ENCODE results near the gene COMMD7. TPM values are rescaled to one million over a fixed set of nuclear protein-coding genes. Genes with fewer than 3 reads are reported as not detected.

The COMMD7 gene
- total and polyA plus RNA-seq, 9 of the 15 experiments (the other 6 are each of a cell fraction or from before 2014, with no cell fraction given), result 11.9 to 69.1 (median 34.7) TPM

- Histone ChIP-seq H3K9me1 (ENCODE audit: control insufficient read depth, insufficient read depth, low read length) (no peaks in the 10 kb centered on the region), H3K27ac (ENCODE audit: extremely low read depth, low read depth, low read length) (peak overlapping the region; percentile 78), H3K4me1 (replicated peaks in 1 of 2; ENCODE audit: control insufficient read depth in 2 of 2, insufficient read depth in 2 of 2, low read length in 2 of 2) (peaks cover 18 to 28% of the 10 kb centered on the region in 2 experiments), H4K20me1 (replicated peaks; ENCODE audit: control insufficient read depth, insufficient read depth, low read length) (no peaks in the 10 kb centered on the region), H3K79me2 (ENCODE audit: control insufficient read depth, insufficient read depth, low read length) (no peaks in the 10 kb centered on the region), H3K4me2 (ENCODE audit: insufficient read depth, low read length) (0 out of 2 replicates have a peak overlapping the region, but pooled peaks have one; percentile 77), H3K36me3 (ENCODE audit: control insufficient read depth, insufficient read depth, low read length) (no peaks in the 10 kb centered on the region), H3K9me3 (replicated peaks; ENCODE audit: control insufficient read depth, insufficient read depth, low read depth, low read length) (no peaks in the 10 kb centered on the region; the same call in 1 of the 2 replicates), H3K27me3 (ENCODE audit: control insufficient read depth in 2 of 2, insufficient read depth in 2 of 2, low read length in 2 of 2) (no peaks in the 10 kb centered on the region), H3K4me3 (no peak overlapping the region), H3K9ac (ENCODE audit: insufficient read depth in 1 of 2, low read depth in 2 of 2, low read length in 2 of 2) (peak overlapping the region; percentile 53 to 79), H2AFZ (ENCODE audit: low read depth, low read length) (peak overlapping the region; percentile 93)
- TF ChIP-seq SFPQ (IDR thresholded peaks at IDR 0.05; ENCODE audit: low read depth, low read length) (no peak), DMBX1 (CRISPR knock-in tag; IDR thresholded peaks at IDR 0.05; ENCODE audit: borderline replicate concordance) (0 out of 2 replicates have a peak, but pooled peaks have one; percentile 0)
- FAIRE-seq (no peak), ATAC-seq (no peak), DNase-seq (ENCODE audit: extremely low read depth in 1 of 4, low spot score in 3 of 4) (peak in 1 of 4 experiments; percentile 16)
- ChIA-PET POLR2A (interaction anchor here (0.6 to 1.5 kb wide), 5 partner anchors 17 to 146 kb away, joined by 3 to 6 read pairs (median 4); no protein-coding TSS in a partner anchor), CTCF (ENCODE audit: low intra/inter-chr PET ratio) (no interaction called here)
- WGBS (ENCODE audit: insufficient coverage, low coverage, missing lambda C conversion rate), result 80% methylated on average over 11 of the region's 11 CpGs
- intact Hi-C loops (cut with micrococcal nuclease), result no loop called here
- no TSS peak for BruUV-seq (replicated peaks)
- in situ Hi-C loops (cut with MboI), result loop anchor here (25.0 kb wide), 2 partner anchors 502 to 827 kb away; partner anchors contain the start of gene FOXS1
Measured at GRCh38 chr20:32664012-32664677, 79.1 kb downstream of the COMMD7 start.
